Peyer's patch (tissue), 4 donors: ENCODE measurements around the gene CXCL16.

ENCODE experiments used
- CTCF ChIP-seq, 6 experiments: fragments of 450-650 bp in 4 of 6; fragments of 200-600 bp in 2 of 6; sonication (generic) in 1 of 6; IDR thresholded peaks; one replicate each; pipeline ENCODE4 v1.5.1; 2017 to 2019; ENCODE audit warnings: antibody characterized with exemption in 6 of 6, mild to moderate bottlenecking in 3 of 6, moderate library complexity in 1 of 6
- POLR2A ChIP-seq, 2 donors: fragments of 450-650 bp; IDR thresholded peaks; one replicate each; pipeline ENCODE4 v1.5.1; 2017; ENCODE audit warnings: antibody characterized with exemption in 2 of 2, mild to moderate bottlenecking in 2 of 2, moderate library complexity in 2 of 2

GRCh38 chr17:4706121-4706520 is 33.6 kb downstream of the CXCL16 start:
- no peak for TF ChIP-seq CTCF (IDR thresholded peaks at IDR 0.05)
- TF ChIP-seq POLR2A (IDR thresholded peaks at IDR 0.05): no peak
